ENCODE results near the gene GPSM1. TPM values are rescaled to one million over a fixed set of nuclear protein-coding genes. Genes with fewer than 3 reads are reported as not detected.

Gene GPSM1
- total RNA-seq, 4 donors from 2014 or later = 0.98 to 1.7 (median 1.2) TPM; not detected in 1

DNA sequence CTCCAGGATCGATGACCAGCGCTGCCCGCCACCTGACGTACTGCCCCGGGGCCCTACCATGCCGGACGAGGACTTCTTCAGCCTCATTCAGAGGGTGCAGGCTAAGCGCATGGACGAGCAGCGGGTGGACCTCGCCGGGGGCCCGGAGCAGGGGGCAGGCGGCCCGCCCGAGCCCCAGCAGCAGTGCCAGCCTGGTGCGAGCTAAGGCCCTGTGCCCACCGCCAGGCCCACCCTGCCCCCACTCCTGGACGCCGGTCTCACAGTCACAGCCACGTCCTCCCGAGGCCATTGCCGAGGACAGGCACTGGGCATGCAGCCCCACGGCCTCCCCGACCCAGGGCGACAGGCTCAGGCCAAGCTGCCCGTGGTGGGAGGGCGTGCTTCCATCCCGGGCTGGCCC, 30.7 kb downstream of the GPSM1 start:
- no peaks in the 10 kb centered on the region for H3K27me3 ChIP-seq
- H3K4me1 ChIP-seq = peaks cover 0 to 4% of the 10 kb centered on the region in 2 donors
- intact Hi-C loops (cut with DNase I; ENCODE audit: low total_unique reads) (no loop called here), in situ Hi-C loops (cut with MboI; ENCODE audit: low sequenced_read_pairs in 4 of 4) (no loop called here)
- H3K36me3 ChIP-seq = no peaks in the 10 kb centered on the region
- ATAC-seq = no peak
- H3K4me3 ChIP-seq = no peak overlapping the region
- no peak overlapping the region for H3K27ac ChIP-seq
- TF ChIP-seq POLR2A (IDR thresholded peaks at IDR 0.05) = no peak
- TF ChIP-seq, protein P1, sequence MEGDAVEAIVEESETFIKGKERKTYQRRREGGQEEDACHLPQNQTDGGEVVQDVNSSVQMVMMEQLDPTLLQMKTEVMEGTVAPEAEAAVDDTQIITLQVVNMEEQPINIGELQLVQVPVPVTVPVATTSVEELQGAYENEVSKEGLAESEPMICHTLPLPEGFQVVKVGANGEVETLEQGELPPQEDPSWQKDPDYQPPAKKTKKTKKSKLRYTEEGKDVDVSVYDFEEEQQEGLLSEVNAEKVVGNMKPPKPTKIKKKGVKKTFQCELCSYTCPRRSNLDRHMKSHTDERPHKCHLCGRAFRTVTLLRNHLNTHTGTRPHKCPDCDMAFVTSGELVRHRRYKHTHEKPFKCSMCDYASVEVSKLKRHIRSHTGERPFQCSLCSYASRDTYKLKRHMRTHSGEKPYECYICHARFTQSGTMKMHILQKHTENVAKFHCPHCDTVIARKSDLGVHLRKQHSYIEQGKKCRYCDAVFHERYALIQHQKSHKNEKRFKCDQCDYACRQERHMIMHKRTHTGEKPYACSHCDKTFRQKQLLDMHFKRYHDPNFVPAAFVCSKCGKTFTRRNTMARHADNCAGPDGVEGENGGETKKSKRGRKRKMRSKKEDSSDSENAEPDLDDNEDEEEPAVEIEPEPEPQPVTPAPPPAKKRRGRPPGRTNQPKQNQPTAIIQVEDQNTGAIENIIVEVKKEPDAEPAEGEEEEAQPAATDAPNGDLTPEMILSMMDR (IDR thresholded peaks at IDR 0.05 in 4 of 5, conservative IDR thresholded peaks at IDR 0.05 in 1 of 5) = no peak
- no peaks in the 10 kb centered on the region for H3K9me3 ChIP-seq
- no peak for DNase-seq

DNA sequence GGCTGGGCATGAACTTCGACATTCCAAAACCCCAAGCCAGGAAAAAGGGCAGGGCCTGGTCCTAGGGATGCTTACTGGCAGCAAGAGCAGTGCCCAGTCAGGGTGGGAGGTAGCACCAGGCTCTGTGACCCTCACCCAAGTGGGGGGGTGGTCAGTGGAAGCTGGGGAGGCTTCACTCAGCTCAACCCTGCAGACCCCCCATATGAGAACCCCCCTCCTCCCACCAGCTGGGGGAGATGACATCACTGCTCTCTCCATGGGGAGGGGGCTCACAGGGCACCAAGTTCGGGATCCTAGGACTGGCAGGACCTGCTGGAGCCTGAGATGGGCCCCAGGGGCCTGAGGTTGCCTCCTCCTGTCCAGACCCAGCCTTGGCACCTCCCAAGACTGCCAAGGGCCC, 31.5 kb downstream of the GPSM1 start:
- Histone ChIP-seq H3K27me3 (no peaks in the 10 kb centered on the region), H3K4me1 (peaks cover 2 to 5% of the 10 kb centered on the region in 2 donors)

DNA sequence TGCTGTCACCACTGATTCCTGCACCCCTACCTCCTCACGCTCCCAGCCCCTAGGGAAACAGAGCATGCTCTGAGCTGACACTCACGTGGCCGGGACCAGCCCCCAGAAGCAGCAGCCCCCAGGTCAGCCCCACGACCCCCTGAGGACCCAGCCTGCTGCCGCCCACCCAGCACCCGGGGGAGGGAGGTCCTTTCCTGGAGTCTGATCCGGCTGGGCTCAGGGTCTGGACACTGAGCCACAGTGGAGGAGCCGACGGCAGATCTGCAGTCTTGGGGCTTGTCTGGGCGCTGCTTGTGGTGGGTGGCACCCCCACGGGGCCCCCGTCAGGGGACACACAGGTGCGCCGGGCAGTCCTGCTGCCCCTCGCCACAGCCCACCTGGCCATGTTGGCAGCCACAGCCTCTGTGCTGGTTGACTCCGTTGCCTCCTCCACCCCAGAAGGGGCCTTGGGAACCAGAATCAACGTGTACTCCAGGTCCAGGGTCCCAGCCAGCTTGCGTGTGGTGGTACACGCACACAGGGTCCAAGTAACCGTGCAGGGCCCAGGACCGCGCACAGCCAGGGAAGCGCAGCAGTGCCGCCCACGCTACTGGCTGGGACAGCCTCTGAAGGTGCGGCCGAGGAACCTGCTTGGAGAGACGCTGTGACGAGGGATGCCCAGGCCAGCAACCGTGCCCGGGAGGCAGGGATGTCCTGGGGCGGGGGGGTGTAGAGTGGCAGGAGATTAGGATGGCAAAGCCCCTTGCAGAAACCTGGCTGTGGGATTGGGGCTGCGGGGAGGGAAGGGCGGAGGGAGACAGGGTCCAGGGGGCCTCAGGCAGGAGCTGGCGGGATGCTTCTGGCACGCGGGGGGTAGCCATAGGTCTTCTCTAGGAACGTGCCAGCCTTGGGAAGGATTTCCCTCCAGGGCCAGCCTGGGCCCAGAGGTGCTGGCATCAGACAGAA, 32.7 kb downstream of the GPSM1 start:
- no peak for DNase-seq
- intact Hi-C loops (cut with DNase I; ENCODE audit: low total_unique reads) = loop anchor here (5.0 kb wide), 1 partner anchor 453 kb away; the partner anchor contains the start of gene CAMSAP1
- Histone ChIP-seq H3K9me3 (no peaks in the 10 kb centered on the region), H3K4me1 (peaks cover 7 to 9% of the 10 kb centered on the region in 2 donors), H3K27ac (no peak overlapping the region), H3K27me3 (no peaks in the 10 kb centered on the region), H3K36me3 (no peaks in the 10 kb centered on the region), H3K4me3 (no peak overlapping the region)
- in situ Hi-C loops (cut with MboI; ENCODE audit: low sequenced_read_pairs in 4 of 4) = no loop called here
- no peak for ATAC-seq
- TF ChIP-seq, protein P1 (IDR thresholded peaks at IDR 0.05 in 4 of 5, conservative IDR thresholded peaks at IDR 0.05 in 1 of 5) = no peak
- no peak for TF ChIP-seq POLR2A (IDR thresholded peaks at IDR 0.05)

More for the DNA sequence above, 31.5 kb downstream of the GPSM1 start:
- Histone ChIP-seq H3K27ac (no peak overlapping the region), H3K4me3 (no peak overlapping the region), H3K9me3 (no peaks in the 10 kb centered on the region), H3K36me3 (no peaks in the 10 kb centered on the region)
- ATAC-seq (no peak), DNase-seq (no peak)
- intact Hi-C loops (cut with DNase I; ENCODE audit: low total_unique reads) = no loop called here
- in situ Hi-C loops (cut with MboI; ENCODE audit: low sequenced_read_pairs in 4 of 4) = no loop called here
- TF ChIP-seq, protein P1 (IDR thresholded peaks at IDR 0.05 in 4 of 5, conservative IDR thresholded peaks at IDR 0.05 in 1 of 5) = no peak
- no peak for TF ChIP-seq POLR2A (IDR thresholded peaks at IDR 0.05)

DNA sequence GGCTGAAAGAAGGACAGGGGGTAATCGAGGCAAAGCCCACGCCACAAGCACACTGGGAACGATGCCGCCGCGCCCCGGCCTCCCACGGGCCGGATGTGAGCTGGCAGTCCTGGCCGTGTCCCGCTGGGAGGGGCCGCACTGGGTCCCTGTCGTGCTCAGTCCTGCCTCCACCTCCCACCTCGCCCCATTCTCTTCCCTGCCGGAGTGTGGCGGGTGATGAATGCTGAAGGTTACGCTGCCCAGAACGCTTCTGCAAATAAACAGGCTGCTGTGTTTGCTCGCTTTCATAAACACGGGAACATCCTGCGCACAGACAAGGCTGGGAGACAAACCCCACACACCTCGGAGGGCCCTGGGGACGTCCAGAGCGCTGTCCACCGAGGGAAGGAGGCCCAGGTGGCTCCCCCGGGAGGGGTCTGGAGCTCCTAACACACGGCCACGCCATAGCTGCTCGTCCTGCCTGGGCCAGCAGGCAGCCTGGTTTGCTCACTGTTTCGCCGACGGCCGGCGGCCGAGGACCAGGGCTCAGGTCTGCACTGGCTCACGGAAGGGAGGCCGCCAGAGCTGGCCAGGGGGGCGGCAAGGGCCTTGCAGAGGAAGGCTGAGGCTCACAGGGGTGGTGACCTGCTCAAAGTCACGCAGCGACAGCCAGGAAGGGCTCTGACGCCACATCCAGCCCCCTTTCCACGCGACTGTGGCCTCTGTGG, 33.9 kb downstream of the GPSM1 start:
- DNase-seq (no peak), ATAC-seq (no peak)
- peaks cover 7 to 9% of the 10 kb centered on the region in 2 donors for H3K4me1 ChIP-seq
- in situ Hi-C loops (cut with MboI; ENCODE audit: low sequenced_read_pairs in 4 of 4) (no loop called here), intact Hi-C loops (cut with DNase I; ENCODE audit: low total_unique reads) (loop anchor here (5.0 kb wide), 1 partner anchor 454 kb away; the partner anchor contains the start of gene CAMSAP1)
- H3K27ac ChIP-seq = no peak overlapping the region
- H3K36me3 ChIP-seq = no peaks in the 10 kb centered on the region
- H3K4me3 ChIP-seq = no peak overlapping the region
- H3K27me3 ChIP-seq = no peaks in the 10 kb centered on the region
- TF ChIP-seq POLR2A (IDR thresholded peaks at IDR 0.05) = no peak
- TF ChIP-seq, protein P1 (IDR thresholded peaks at IDR 0.05 in 4 of 5, conservative IDR thresholded peaks at IDR 0.05 in 1 of 5) = no peak
- H3K9me3 ChIP-seq = no peaks in the 10 kb centered on the region
